GM12878 (cell line): ENCODE measurements around the gene ERMARD. TPM values are rescaled to one million over a fixed set of nuclear protein-coding genes. Genes with fewer than 3 reads are reported as not detected.
A peak's percentile ranks its signal among the peaks of the same experiment; 100 is the strongest.

Experiments
- CHD4 ChIP-seq: fragments of 200-600 bp; sonication (generic); IDR thresholded peaks from 2 replicates; pipeline ENCODE4 v1.6.1; 2016; ENCODE audit warnings: mild to moderate bottlenecking
- CREM ChIP-seq: IDR thresholded peaks from 2 replicates; pipeline ENCODE4 v1.6.1; 2014; ENCODE audit warnings: antibody characterized with exemption, low read depth
- DPF2 ChIP-seq: fragments of 450-650 bp; IDR thresholded peaks from 2 replicates; pipeline ENCODE4 v1.6.1; 2017; ENCODE audit warnings: mild to moderate bottlenecking
- EGR1 ChIP-seq, 2 experiments: IDR thresholded peaks; 1 replicate in 1 of 2; 2 replicates in 1 of 2; pipeline ENCODE4 v1.6.1; 2011 to 2012; ENCODE audit warnings: low read depth in 2 of 2, low read length in 2 of 2, borderline replicate concordance in 1 of 2, mild to moderate bottlenecking in 1 of 2, moderate library complexity in 1 of 2
- EP300 ChIP-seq, 2 experiments: fragments of 150-350 bp in 1 of 2; IDR thresholded peaks; 2 replicates each; pipeline ENCODE4 v1.6.1; 2011 to 2012; ENCODE audit warnings: low read depth in 2 of 2, low read length in 2 of 2, borderline replicate concordance in 1 of 2, improper control_type of control experiment in 1 of 2, inconsistent platforms in 1 of 2; ENCODE audit not compliant: control insufficient read depth in 1 of 2
- GATAD2B ChIP-seq: fragments of 450-650 bp; conservative IDR thresholded peaks from 2 replicates; pipeline ENCODE4 v1.6.1; 2017; ENCODE audit warnings: low read depth, mild to moderate bottlenecking, moderate library complexity
- IKZF1 ChIP-seq: fragments of 450-650 bp; conservative IDR thresholded peaks from 2 replicates; pipeline ENCODE4 v1.6.1; 2017; ENCODE audit warnings: antibody characterized with exemption, mild to moderate bottlenecking
- MEF2B ChIP-seq: fragments of 450-650 bp; IDR thresholded peaks from 2 replicates; pipeline ENCODE4 v1.6.1; 2018; ENCODE audit warnings: mild to moderate bottlenecking, moderate library complexity; ENCODE audit not compliant: partially characterized antibody, poor library complexity, severe bottlenecking
- NBN ChIP-seq: fragments of 450-650 bp; IDR thresholded peaks from 2 replicates; pipeline ENCODE4 v1.6.1; 2016
- NR2C1 ChIP-seq: fragments of 450-650 bp; IDR thresholded peaks from 2 replicates; pipeline ENCODE4 v1.6.1; 2017; ENCODE audit warnings: antibody characterized with exemption, mild to moderate bottlenecking, moderate library complexity
- RAD21 ChIP-seq: IDR thresholded peaks from 2 replicates; pipeline ENCODE4 v1.6.1; 2011; ENCODE audit warnings: mild to moderate bottlenecking, low read depth, low read length, moderate library complexity; ENCODE audit not compliant: insufficient read depth
- SP1 ChIP-seq: IDR thresholded peaks from one replicate; pipeline ENCODE4 v1.6.1; 2011; ENCODE audit warnings: low read depth, low read length
- STAT3 ChIP-seq: IDR thresholded peaks from 2 replicates; pipeline ENCODE4 v1.6.1; 2011; ENCODE audit warnings: low read depth, low read length, improper control_type of control experiment
- TCF12 ChIP-seq: IDR thresholded peaks from 2 replicates; pipeline ENCODE4 v1.6.1; 2011; ENCODE audit warnings: low read depth, mild to moderate bottlenecking, low read length
- ZBED1 ChIP-seq: IDR thresholded peaks from 2 replicates; pipeline ENCODE4 v1.6.1; 2016; ENCODE audit warnings: borderline replicate concordance
- ZNF24 ChIP-seq: fragments of 450-650 bp; IDR thresholded peaks from 2 replicates; pipeline ENCODE4 v1.6.1; 2017; ENCODE audit warnings: antibody characterized with exemption, mild to moderate bottlenecking
- ZNF384 ChIP-seq: IDR thresholded peaks from 2 replicates; pipeline ENCODE4 v1.6.1; 2012; ENCODE audit warnings: low read depth, mild to moderate bottlenecking, low read length, improper control_type of control experiment, borderline replicate concordance
- polyA plus RNA-seq, 11 experiments: library from polyadenylated mRNA; depleted of rRNA in 4 of 11; unstranded in 6 of 11; stranded (reverse) in 5 of 11; fragments of >200 nt; fragmentation: Nextera tagmentation in 4 of 11; fragmentation: Illumina TruSeq in 1 of 11; extraction: Ambion mirVana in 4 of 11; extraction: Trizol in 1 of 11; gene quantifications; 1 replicate in 1 of 11; 2 replicates in 10 of 11; pipeline versions ENCODE4 v1.2.1 to v1.2.3, GENCODE V29; 2011 to 2016; ENCODE audit warnings: inconsistent platforms in 2 of 11, missing spikeins in 2 of 11, low read depth in 1 of 11
- total RNA-seq, 4 experiments: library from RNA; depleted of rRNA in 3 of 4; stranded (reverse); fragments of >200 nt in 3 of 4; fragmentation: Illumina TruSeq in 1 of 4; extraction: Trizol in 1 of 4; gene quantifications; 2 replicates each; pipeline versions ENCODE4 v1.2.1 to v1.2.3, GENCODE V29; 2013 to 2021
- TF ChIP-seq, protein P1 (sequence below): IDR thresholded peaks from 2 replicates; pipeline ENCODE4 v1.6.1; 2012; ENCODE audit warnings: improper control_type of control experiment, low read depth, low read length; ENCODE audit not compliant: insufficient replicate concordance
- TF ChIP-seq, protein P2 (sequence below): IDR thresholded peaks from 2 replicates; pipeline ENCODE4 v1.6.1; 2011; ENCODE audit warnings: borderline replicate concordance, low read depth, mild to moderate bottlenecking, moderate library complexity, low read length; ENCODE audit not compliant: insufficient read depth, poor library complexity, severe bottlenecking
- TF ChIP-seq, protein P3 (sequence below): fragments of 450-650 bp; IDR thresholded peaks from 2 replicates; pipeline ENCODE4 v1.6.1; 2017; ENCODE audit warnings: borderline replicate concordance

ERMARD gene
- total and polyA plus RNA-seq, 10 of the 15 experiments (the other 5 are each of a cell fraction or from before 2014, with no cell fraction given): 24.4 to 63.3 (median 34.1) TPM

DNA sequence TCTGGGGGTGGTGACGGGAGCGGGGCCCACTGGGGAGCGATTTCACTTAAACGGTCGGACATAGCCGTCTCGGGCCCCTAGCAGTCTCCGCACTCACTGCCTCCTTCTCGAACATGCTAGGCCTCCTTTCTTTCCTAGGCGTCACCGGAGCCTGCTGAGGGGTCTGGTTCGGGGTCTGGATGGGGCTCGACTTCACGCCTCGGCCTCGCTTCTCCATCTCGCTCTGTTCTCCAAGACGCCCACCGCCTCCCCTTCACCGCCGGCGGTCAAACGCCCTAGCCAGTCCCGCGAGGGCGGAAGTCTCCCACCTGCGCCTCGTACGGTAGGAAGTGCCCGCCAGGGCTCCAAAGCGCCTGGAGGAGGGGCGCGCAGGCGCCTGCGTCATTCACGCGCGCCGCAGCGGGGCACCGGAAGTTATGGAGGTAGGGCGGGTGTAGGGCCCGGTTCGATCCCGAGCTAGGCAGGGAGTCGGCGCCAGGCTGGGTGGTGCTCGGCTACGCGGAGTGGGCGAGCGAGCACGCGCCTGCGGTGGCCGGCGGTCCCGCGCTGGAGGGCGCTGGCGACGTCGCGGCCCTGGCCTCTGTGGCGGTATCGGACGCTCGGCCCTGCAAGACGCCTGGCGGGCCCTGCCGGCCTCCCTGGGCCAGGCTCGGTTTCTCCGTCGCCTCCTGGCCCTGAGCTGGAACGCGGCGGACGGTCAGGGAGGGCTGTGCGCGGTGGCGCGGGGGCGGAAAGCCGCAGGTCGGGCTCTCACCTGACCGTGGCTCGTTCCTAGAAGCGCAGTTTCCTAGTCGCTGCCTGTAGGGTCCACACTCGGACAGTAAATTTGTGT is at the start of gene ERMARD, which contains the start of gene DYNLT2 (continued):
- TF ChIP-seq, protein P1, sequence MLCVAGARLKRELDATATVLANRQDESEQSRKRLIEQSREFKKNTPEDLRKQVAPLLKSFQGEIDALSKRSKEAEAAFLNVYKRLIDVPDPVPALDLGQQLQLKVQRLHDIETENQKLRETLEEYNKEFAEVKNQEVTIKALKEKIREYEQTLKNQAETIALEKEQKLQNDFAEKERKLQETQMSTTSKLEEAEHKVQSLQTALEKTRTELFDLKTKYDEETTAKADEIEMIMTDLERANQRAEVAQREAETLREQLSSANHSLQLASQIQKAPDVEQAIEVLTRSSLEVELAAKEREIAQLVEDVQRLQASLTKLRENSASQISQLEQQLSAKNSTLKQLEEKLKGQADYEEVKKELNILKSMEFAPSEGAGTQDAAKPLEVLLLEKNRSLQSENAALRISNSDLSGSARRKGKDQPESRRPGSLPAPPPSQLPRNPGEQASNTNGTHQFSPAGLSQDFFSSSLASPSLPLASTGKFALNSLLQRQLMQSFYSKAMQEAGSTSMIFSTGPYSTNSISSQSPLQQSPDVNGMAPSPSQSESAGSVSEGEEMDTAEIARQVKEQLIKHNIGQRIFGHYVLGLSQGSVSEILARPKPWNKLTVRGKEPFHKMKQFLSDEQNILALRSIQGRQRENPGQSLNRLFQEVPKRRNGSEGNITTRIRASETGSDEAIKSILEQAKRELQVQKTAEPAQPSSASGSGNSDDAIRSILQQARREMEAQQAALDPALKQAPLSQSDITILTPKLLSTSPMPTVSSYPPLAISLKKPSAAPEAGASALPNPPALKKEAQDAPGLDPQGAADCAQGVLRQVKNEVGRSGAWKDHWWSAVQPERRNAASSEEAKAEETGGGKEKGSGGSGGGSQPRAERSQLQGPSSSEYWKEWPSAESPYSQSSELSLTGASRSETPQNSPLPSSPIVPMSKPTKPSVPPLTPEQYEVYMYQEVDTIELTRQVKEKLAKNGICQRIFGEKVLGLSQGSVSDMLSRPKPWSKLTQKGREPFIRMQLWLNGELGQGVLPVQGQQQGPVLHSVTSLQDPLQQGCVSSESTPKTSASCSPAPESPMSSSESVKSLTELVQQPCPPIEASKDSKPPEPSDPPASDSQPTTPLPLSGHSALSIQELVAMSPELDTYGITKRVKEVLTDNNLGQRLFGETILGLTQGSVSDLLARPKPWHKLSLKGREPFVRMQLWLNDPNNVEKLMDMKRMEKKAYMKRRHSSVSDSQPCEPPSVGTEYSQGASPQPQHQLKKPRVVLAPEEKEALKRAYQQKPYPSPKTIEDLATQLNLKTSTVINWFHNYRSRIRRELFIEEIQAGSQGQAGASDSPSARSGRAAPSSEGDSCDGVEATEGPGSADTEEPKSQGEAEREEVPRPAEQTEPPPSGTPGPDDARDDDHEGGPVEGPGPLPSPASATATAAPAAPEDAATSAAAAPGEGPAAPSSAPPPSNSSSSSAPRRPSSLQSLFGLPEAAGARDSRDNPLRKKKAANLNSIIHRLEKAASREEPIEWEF: no peak
- TF ChIP-seq, protein P2, sequence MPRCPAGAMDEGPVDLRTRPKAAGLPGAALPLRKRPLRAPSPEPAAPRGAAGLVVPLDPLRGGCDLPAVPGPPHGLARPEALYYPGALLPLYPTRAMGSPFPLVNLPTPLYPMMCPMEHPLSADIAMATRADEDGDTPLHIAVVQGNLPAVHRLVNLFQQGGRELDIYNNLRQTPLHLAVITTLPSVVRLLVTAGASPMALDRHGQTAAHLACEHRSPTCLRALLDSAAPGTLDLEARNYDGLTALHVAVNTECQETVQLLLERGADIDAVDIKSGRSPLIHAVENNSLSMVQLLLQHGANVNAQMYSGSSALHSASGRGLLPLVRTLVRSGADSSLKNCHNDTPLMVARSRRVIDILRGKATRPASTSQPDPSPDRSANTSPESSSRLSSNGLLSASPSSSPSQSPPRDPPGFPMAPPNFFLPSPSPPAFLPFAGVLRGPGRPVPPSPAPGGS: peak; percentile 48
- TF ChIP-seq MEF2B (peak; percentile 19), STAT3 (no peak), EP300 (IDR thresholded peaks at IDR 0.05; ENCODE audit: borderline replicate concordance in 1 of 2, control insufficient read depth in 1 of 2, low read depth in 2 of 2, low read length in 2 of 2) (peak in 1 of 2 experiments; percentile 27; a peak in 1 of 4 replicates), TCF12 (peak; percentile 69; the same call in 1 of the 2 replicates), NBN (peak; percentile 76; the same call in 1 of the 2 replicates), SP1 (peak; percentile 55), EGR1 (IDR thresholded peaks at IDR 0.05; ENCODE audit: borderline replicate concordance in 1 of 2, low read depth in 2 of 2, low read length in 2 of 2) (peak in 1 of 2 experiments; percentile 80; a peak in 2 of 3 replicates), NR2C1 (peak; percentile 60; the same call in 1 of the 2 replicates), RAD21 (no peak), ZBED1 (no peak; the same call in 1 of the 2 replicates), CREM (peak; percentile 99), CHD4 (no peak), IKZF1 (peak; percentile 94), ZNF24 (peak; percentile 38; the same call in 1 of the 2 replicates), DPF2 (peak; percentile 87), GATAD2B (peak; percentile 98), ZNF384 (no peak)
- TF ChIP-seq, protein P3, sequence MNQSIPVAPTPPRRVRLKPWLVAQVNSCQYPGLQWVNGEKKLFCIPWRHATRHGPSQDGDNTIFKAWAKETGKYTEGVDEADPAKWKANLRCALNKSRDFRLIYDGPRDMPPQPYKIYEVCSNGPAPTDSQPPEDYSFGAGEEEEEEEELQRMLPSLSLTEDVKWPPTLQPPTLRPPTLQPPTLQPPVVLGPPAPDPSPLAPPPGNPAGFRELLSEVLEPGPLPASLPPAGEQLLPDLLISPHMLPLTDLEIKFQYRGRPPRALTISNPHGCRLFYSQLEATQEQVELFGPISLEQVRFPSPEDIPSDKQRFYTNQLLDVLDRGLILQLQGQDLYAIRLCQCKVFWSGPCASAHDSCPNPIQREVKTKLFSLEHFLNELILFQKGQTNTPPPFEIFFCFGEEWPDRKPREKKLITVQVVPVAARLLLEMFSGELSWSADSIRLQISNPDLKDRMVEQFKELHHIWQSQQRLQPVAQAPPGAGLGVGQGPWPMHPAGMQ: no peak
